CD14-positive monocyte (primary cell): ENCODE measurements around the gene NT5E. TPM values are rescaled to one million over a fixed set of nuclear protein-coding genes. Genes with fewer than 3 reads are reported as not detected.

Experiments
- DNase-seq, 3 donors: peaks; one replicate each; pipeline ENCODE4 v3.0.0-alpha.2; 2011 to 2022
- H2AFZ ChIP-seq: 2 replicates; pipeline ENCODE4 v1.6.0; 2012; ENCODE audit warnings: mild to moderate bottlenecking, low read depth, low read length, inconsistent platforms; ENCODE audit not compliant: insufficient read depth, poor library complexity, severe bottlenecking
- H3K27ac ChIP-seq, 2 donors: 1 replicate in 1 of 2; 2 replicates in 1 of 2; pipeline ENCODE4 v1.5.1; 2012 to 2013; ENCODE audit warnings: low read length in 2 of 2, control low read depth in 1 of 2, inconsistent platforms in 1 of 2, low read depth in 1 of 2, mild to moderate bottlenecking in 1 of 2
- H3K27me3 ChIP-seq, 2 donors: one replicate each; pipeline versions ENCODE4 v1.6.0 to v1.6.1; 2011 to 2013; ENCODE audit warnings: low read length in 2 of 2; ENCODE audit not compliant: control insufficient read depth in 2 of 2, insufficient read depth in 2 of 2
- H3K36me3 ChIP-seq, 2 donors: replicated peaks in 1 of 2; 1 replicate in 1 of 2; 2 replicates in 1 of 2; pipeline versions ENCODE4 v1.5.1 to v1.6.1; 2012 to 2013; ENCODE audit warnings: low read length in 2 of 2, control low read depth in 1 of 2, inconsistent platforms in 1 of 2, mild to moderate bottlenecking in 1 of 2; ENCODE audit not compliant: insufficient read depth in 2 of 2, control insufficient read depth in 1 of 2
- H3K4me1 ChIP-seq, 2 donors: 1 replicate in 1 of 2; 2 replicates in 1 of 2; pipeline versions ENCODE4 v1.5.1 to v1.6.1; 2012 to 2013; ENCODE audit warnings: low read length in 2 of 2, control low read depth in 1 of 2, inconsistent platforms in 1 of 2, mild to moderate bottlenecking in 1 of 2, moderate library complexity in 1 of 2; ENCODE audit not compliant: insufficient read depth in 2 of 2, control insufficient read depth in 1 of 2
- H3K4me2 ChIP-seq: replicated peaks from 2 replicates; pipeline ENCODE3; 2012; ENCODE audit warnings: low read length, moderate library complexity, mild to moderate bottlenecking; ENCODE audit not compliant: poor library complexity, severe bottlenecking; ENCODE audit errors: extremely low read depth
- H3K4me3 ChIP-seq, 3 experiments: fragments of 200-600 bp in 1 of 3; sonication (generic) in 1 of 3; replicated peaks in 1 of 3; 1 replicate in 2 of 3; 2 replicates in 1 of 3; pipeline ENCODE4 v1.5.1; 2011 to 2013; ENCODE audit warnings: low read length in 3 of 3, mild to moderate bottlenecking in 3 of 3, control low read depth in 2 of 3, low read depth in 2 of 3, inconsistent platforms in 1 of 3, moderate library complexity in 1 of 3
- H3K79me2 ChIP-seq: 2 replicates; pipeline ENCODE4 v1.6.0; 2012; ENCODE audit warnings: mild to moderate bottlenecking, control low read depth, inconsistent platforms, low read length, moderate library complexity; ENCODE audit not compliant: insufficient read depth
- H3K9ac ChIP-seq: 2 replicates; pipeline ENCODE4 v1.6.0; 2017; ENCODE audit warnings: low read length, mild to moderate bottlenecking; ENCODE audit not compliant: insufficient read depth, poor library complexity, severe bottlenecking
- H3K9me3 ChIP-seq, 2 donors: replicated peaks in 1 of 2; 1 replicate in 1 of 2; 2 replicates in 1 of 2; pipeline versions ENCODE4 v1.5.1 to v1.6.1; 2012 to 2013; ENCODE audit warnings: low read length in 2 of 2, control low read depth in 1 of 2; ENCODE audit not compliant: control insufficient read depth in 1 of 2, insufficient read depth in 1 of 2
- H4K20me1 ChIP-seq: 2 replicates; pipeline ENCODE4 v1.6.0; 2012; ENCODE audit warnings: mild to moderate bottlenecking, low read length, control low read depth, moderate library complexity; ENCODE audit not compliant: insufficient read depth
- H3K27ac Mint-ChIP-seq, 7 donors: one replicate each; pipeline ENCODE4 v1.8.0; 2020; ENCODE audit warnings: mild to moderate bottlenecking in 7 of 7, mixed read lengths in 7 of 7, moderate library complexity in 6 of 7, inconsistent platforms in 2 of 7
- H3K27me3 Mint-ChIP-seq, 3 donors: one replicate each; pipeline ENCODE4 v1.8.0; 2021 to 2022; ENCODE audit warnings: low read depth in 3 of 3, mild to moderate bottlenecking in 3 of 3, mixed read lengths in 3 of 3, moderate library complexity in 3 of 3, inconsistent platforms in 1 of 3
- H3K36me3 Mint-ChIP-seq, 2 donors: one replicate each; pipeline ENCODE4 v1.8.0; 2020; ENCODE audit warnings: mixed read lengths in 2 of 2, inconsistent platforms in 1 of 2, mild to moderate bottlenecking in 1 of 2
- H3K4me1 Mint-ChIP-seq: one replicate; pipeline ENCODE4 v1.8.0; 2020; ENCODE audit warnings: mild to moderate bottlenecking, mixed read lengths
- H3K4me3 Mint-ChIP-seq, 2 donors: one replicate each; pipeline ENCODE4 v1.8.0; 2020; ENCODE audit warnings: mild to moderate bottlenecking in 2 of 2, mixed read lengths in 2 of 2, moderate library complexity in 1 of 2
- H3K9me3 Mint-ChIP-seq, 7 donors: one replicate each; pipeline ENCODE4 v1.8.0; 2020 to 2022; ENCODE audit warnings: mixed read lengths in 7 of 7, mild to moderate bottlenecking in 6 of 7, moderate library complexity in 6 of 7, inconsistent platforms in 2 of 7
- WGBS: methylation state at CpG from one replicate; pipeline ENCODE4 v1.1.5; 2013; ENCODE audit warnings: missing lambda C conversion rate; ENCODE audit not compliant: insufficient coverage; 5-methylcytosine and 5-hydroxymethylcytosine counted together
- intact Hi-C, 2 donors: fragments of 100-400 bp; cut with micrococcal nuclease; formaldehyde crosslinking; loops; one replicate each; pipeline versions ENCODE4 v1.15.0 to v1.15.1; 2023
- polyA plus RNA-seq, 3 donors: library from polyadenylated mRNA; depleted of rRNA in 1 of 3; unstranded in 2 of 3; stranded (reverse) in 1 of 3; fragments of 300-500 nt in 2 of 3; fragments of >200 nt in 1 of 3; fragmentation: Illumina TruSeq in 2 of 3; gene quantifications; 1 replicate in 2 of 3; 2 replicates in 1 of 3; pipeline ENCODE4 v1.2.3, GENCODE V29; 2012 to 2021
- TF ChIP-seq, protein P1 (sequence below): fragments of 200-600 bp; IDR thresholded peaks from one replicate; pipeline ENCODE4 v1.8.0; 2022; ENCODE audit warnings: antibody characterized with exemption, mild to moderate bottlenecking

NT5E gene
- polyA plus RNA-seq, 3 donors = 0.14 to 0.18 TPM; not detected in 1

DNA sequence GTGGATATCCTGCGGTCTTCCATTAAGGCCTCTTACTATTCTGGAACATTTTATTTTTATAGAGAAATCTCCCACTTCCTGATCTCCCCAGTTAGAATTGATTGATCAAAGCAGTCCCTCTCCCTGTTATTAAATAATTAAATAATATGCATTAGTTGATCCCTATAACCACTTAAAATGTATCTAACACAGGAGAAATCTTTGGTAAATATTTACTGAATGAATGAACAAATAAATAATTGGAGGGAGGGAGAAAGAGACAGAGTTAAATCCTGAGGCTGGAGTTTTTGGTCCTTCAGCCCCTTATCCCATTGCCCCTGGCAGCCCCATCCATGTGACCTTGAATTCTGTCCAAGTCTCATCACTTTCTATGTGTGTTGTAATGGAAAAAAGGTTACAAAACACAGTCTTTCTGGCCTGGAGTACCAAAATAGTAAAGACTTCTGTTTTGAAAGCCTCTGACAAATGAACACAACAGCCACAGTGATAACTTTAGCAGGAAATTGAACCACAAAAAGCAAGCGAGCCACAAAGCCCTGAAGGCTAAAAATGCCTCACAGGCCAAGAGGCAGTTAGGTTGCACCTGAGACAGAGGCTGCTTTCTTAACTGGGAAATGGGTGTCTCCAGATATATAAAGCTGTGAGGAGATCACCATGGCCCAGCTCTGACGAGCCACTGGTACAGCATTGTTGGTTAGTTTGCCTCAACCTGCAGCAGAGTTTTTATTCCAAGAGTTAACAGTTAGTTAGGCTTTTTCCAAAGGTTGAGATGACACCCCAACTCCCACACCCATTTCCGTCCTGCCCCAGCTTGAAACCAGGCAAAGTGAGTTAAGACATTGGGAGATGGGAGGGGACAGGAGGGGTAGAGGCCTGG, 11.3 kb downstream of the NT5E start:
- Mint-ChIP-seq H3K4me1 (peaks cover 52% of the 10 kb centered on the region), H3K27ac (peak overlapping the region in 2 of 7 donors; percentile 3 to 49)
- H3K4me2 ChIP-seq = no peak overlapping the region

GRCh38 chr6:85461798-85462170, 11.9 kb downstream of the NT5E start:
- Mint-ChIP-seq H3K4me3 (no peak overlapping the region), H3K4me1 (peaks cover 54% of the 10 kb centered on the region), H3K9me3 (peaks cover 0 to 3% (median 0%) of the 10 kb centered on the region in 7 donors), H3K27me3 (peaks cover 15 to 24% (median 21%) of the 10 kb centered on the region in 3 donors), H3K36me3 (no peaks in the 10 kb centered on the region), H3K27ac (peak overlapping the region in 3 of 7 donors; percentile 3 to 68 (median 49))
- no peaks in the 10 kb centered on the region for H3K27me3 ChIP-seq
- no peak overlapping the region for H3K4me3 ChIP-seq
- 0% methylated on average over 1 of the region's 4 CpGs for WGBS
- H4K20me1 ChIP-seq = no peaks in the 10 kb centered on the region
- no peak overlapping the region for H3K9ac ChIP-seq
- H3K79me2 ChIP-seq = no peaks in the 10 kb centered on the region
- peaks cover 9 to 38% of the 10 kb centered on the region in 2 donors for H3K4me1 ChIP-seq
- intact Hi-C loops = no loop called here
- H2AFZ ChIP-seq = peak overlapping the region; percentile 32
- H3K9me3 ChIP-seq = no peaks in the 10 kb centered on the region
- no peak overlapping the region for H3K4me2 ChIP-seq
- TF ChIP-seq, protein P1, sequence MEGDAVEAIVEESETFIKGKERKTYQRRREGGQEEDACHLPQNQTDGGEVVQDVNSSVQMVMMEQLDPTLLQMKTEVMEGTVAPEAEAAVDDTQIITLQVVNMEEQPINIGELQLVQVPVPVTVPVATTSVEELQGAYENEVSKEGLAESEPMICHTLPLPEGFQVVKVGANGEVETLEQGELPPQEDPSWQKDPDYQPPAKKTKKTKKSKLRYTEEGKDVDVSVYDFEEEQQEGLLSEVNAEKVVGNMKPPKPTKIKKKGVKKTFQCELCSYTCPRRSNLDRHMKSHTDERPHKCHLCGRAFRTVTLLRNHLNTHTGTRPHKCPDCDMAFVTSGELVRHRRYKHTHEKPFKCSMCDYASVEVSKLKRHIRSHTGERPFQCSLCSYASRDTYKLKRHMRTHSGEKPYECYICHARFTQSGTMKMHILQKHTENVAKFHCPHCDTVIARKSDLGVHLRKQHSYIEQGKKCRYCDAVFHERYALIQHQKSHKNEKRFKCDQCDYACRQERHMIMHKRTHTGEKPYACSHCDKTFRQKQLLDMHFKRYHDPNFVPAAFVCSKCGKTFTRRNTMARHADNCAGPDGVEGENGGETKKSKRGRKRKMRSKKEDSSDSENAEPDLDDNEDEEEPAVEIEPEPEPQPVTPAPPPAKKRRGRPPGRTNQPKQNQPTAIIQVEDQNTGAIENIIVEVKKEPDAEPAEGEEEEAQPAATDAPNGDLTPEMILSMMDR = no peak
- H3K27ac ChIP-seq = no peak overlapping the region
- H3K36me3 ChIP-seq = no peaks in the 10 kb centered on the region
- DNase-seq = no peak

More for the DNA sequence above, 11.3 kb downstream of the NT5E start:
- Histone ChIP-seq H3K4me3 (no peak overlapping the region), H3K9me3 (no peaks in the 10 kb centered on the region), H3K27ac (no peak overlapping the region), H4K20me1 (no peaks in the 10 kb centered on the region), H3K4me1 (peaks cover 9 to 38% of the 10 kb centered on the region in 2 donors), H2AFZ (peak overlapping the region; percentile 32), H3K36me3 (no peaks in the 10 kb centered on the region), H3K9ac (no peak overlapping the region), H3K27me3 (peaks cover 3% of the 10 kb centered on the region in 2 donors), H3K79me2 (no peaks in the 10 kb centered on the region)
- peaks cover 0 to 3% (median 0%) of the 10 kb centered on the region in 7 donors for H3K9me3 Mint-ChIP-seq
- no CpG with 5 or more reads among the region's 4 CpGs for WGBS
- no peak overlapping the region for H3K4me3 Mint-ChIP-seq
- TF ChIP-seq, protein P1 = no peak
- no peaks in the 10 kb centered on the region for H3K36me3 Mint-ChIP-seq
- DNase-seq = no peak
- intact Hi-C loops = no loop called here
- peaks cover 17 to 28% (median 19%) of the 10 kb centered on the region in 3 donors for H3K27me3 Mint-ChIP-seq
